IPS DF 4.7 (cell line): Measurements from ENCODE around the gene GRHL3.

Experiments
- DNase-seq: peaks from one replicate; pipeline ENCODE4 v3.0.0-alpha.2; 2013; ENCODE audit warnings: low spot score; ENCODE audit errors: extremely low read depth

GRHL3 gene

DNA sequence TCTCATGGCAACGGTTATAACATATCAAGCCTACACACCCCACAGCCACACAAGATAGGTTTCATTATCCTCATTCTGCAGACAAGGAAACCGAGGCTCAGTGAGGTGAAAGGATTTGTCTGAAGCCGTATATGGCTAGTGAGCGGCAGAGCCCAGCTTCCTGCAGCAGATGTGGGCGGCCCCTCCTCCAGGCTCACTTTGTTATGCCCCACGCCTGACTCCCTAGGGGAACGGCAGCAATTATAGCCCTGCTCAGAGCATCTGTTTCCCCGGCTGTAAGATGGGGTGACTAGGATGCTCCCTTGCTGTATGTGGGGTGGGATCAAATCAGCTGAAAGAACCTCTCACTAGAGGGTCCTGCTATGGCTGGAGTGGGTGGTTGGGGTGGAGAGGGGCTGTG is 22.1 kb downstream of the GRHL3 start:
- DNase-seq, result no peak

DNA sequence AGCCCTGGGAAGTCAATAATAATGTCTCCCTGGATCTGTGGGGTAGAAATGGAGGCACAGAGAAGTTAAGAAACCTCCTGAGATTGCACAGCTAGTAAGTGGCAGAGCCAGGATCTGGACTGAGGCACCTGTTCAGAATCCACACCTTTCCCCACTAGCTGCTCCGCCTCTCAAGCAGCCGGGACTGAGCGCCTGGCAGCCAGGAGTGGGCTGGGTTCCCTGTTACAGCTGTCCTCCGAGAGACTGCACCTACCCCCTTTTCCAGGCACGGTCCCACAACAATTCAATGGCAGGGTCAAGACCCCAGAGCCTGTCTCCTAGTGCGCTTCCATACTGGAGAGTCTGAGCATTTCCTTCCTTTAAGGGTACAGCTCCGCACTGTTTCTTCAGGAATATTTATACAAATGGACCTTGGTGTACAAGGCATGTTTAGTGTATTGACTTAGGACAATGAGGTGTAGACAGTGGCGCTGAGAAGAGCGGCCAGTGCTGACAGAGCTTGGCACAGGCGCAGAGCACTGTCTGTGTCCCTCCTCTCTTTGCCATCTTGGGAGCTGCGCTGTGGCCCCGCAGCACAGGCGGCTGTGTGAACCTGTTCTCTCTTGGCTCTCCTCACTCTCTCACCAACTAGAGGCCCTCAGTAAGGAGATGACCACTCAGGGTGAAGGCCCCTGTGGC is 24.4 kb downstream of the GRHL3 start:
- no peak for DNase-seq

DNA sequence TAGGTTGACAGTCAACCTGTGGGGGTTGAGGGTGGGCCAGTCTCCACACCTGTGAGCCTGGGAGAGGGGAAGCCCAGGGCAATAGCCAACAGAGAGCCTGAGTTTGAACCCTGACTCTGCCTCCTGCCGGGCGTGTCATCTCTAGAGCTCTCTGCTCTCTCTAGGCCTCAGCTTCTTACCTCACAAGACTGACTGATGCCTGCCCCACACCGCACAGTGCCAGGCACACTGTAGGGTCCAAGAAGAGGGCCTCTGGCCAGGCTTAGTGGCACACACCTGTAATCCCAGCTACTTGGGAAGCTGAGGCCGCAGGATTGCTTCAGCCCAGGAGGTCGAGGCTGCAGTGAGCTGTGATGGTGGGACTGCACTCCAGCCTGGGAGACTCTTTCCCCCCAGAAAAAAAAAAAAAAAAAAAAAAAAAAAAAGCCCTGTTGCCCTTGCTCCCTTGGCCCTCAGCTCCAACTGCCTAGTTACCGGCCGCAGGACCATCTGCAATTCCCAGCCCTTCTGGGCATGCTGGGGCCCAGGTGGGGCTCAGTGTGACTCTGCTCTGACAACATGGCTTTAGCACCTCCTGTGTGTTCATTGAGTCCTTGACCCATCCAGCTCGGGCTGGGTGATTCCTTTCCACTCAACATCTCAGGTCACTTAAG is 25.1 kb downstream of the GRHL3 start:
- no peak for DNase-seq

DNA sequence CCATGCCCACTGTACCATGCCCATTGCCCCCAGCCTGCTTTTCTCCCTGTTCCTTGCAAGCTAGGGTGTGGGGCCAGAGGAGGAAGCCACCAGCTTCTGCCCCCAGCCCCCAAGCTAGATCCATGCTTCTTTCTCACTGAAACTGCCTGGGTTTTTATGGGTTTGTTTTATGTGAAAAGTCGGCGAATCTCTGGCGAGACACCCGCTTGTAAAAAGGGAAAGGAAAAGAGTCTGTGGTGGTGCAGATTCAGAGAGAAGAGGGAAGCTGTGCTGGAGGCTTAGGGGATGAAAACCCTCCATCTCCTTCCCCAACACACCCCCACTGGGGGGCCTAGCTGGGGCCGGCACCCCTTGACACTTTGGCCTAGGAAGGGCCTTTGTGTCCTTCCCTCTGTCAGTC is 26.2 kb downstream of the GRHL3 start:
- DNase-seq, result no peak

DNA sequence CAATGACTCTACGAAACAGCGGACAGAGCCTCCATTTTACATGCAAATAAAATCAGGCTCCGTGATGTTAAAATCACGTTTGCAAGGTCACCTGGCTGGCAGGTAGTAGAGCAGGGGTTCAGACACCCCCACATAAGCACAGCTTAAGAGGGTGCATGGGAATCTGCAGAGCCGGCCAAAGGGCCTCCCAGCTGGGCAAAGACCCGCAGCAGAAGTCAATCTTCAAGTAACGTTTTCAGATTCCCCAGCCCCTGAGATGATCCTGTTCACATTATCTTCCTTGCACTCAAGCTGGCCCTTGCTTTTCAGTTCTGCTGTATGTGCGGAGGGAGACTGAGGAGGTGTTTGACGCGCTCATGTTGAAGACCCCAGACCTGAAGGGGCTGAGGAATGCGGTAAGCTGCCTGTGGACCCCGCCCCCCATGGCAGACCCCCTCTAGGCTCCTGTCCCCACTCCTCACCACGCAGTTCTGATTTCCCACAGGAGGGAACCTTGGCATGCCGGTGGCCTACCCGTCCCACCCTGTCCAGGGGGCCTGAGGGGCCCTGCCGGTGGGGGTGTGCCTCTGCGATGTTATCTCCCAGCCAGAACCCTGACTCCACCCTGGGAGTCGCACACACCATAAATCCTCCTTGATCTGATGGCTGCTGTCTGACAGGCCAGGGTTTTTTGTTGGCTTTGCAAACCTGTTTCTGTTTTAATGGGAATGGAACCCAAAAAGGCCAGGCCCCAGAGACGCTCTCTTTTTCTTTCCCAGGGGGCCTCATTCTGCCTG is 28.2 kb downstream of the GRHL3 start:
- DNase-seq, result no peak

DNA sequence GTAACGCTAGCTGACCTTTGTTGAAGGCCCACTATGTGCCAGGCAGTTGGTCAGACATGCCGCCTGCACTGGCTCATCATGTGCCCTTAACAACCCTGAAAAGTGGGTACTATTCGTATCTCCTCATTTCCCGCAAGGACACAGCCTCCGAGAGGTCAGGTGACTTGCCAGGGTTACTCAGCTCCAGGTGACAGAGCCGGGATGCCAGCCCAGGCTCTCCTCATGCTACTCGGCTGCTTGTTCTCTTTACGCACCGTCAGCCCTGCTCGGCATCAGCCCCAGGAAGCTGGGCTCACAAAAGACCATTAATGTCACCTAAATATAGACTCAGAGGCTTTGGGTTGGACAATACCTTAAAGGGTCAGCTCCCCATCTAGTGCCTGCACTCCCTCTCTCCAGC is 29.0 kb downstream of the GRHL3 start:
- no peak for DNase-seq

DNA sequence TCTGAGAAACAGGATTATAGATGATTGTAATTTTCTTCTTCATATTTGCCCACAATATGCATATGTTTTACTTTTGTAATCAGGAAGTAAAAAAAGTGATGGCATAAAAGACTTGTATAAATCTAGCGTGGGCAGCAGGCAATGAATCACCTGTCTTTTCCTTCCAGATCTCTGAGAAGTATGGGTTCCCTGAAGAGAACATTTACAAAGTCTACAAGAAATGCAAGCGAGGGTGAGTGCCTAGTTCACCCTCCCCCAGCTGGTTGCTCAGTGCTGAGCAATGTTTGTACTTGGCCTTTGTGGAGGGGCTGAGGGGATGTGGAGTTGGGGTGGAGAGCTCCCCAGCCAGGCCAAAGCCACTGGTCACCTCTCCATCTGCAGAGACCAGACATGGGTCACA is 30.7 kb downstream of the GRHL3 start:
- no peak for DNase-seq

DNA sequence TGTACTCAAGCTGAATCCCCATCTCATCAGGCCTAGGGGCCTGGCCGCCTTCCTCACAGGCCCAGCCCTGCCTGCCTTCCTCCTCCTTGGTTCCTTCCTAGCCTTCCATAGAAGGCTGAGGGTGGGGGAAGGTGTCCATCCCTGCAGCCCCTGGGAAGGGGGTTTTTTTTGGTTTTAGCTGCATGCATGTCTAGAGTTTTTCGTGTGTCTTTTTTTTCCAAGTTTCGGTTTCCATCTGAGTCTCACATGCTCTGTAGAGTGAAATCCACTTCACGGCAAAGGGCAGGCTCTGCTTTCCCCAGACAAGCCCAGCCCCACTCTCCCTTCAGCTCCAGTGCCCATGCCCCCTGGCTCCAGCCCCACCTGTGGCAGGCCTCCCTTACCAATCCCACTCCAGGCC is 32.1 kb downstream of the GRHL3 start:
- DNase-seq, result no peak

DNA sequence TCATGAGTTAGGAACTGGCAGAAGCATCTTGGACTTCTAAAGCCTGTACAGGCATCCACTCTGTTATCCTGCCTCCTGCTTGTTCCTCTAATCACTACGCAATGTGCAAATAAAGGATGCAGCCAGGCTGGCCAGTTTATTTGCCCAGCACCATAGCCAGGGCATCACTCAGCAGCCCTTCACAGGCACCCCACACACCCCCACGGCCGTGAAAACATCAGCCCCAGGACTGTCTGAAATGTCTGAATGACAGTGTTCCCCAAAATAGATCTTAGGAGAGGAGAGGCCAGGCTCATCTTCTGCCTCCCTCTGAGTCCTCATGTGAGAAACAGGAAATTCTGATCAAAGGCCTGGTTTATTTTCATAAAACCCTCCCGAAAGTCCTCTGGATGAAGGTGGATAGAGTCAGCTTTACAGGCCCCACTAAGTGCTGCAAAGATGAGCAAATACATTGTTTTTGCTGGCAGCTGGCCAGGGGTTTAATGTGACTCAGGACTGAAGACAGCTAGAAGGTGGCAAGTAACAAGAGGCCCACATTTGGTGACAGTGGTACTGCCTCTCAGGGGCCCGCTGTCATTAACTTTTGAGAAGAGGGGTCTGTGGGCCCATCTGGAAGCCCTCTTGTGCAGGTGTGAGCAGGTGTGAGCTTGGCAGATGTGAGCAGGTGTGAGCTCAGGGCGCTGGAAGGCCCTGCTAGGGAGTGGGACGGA is 32.9 kb downstream of the GRHL3 start:
- no peak for DNase-seq

DNA sequence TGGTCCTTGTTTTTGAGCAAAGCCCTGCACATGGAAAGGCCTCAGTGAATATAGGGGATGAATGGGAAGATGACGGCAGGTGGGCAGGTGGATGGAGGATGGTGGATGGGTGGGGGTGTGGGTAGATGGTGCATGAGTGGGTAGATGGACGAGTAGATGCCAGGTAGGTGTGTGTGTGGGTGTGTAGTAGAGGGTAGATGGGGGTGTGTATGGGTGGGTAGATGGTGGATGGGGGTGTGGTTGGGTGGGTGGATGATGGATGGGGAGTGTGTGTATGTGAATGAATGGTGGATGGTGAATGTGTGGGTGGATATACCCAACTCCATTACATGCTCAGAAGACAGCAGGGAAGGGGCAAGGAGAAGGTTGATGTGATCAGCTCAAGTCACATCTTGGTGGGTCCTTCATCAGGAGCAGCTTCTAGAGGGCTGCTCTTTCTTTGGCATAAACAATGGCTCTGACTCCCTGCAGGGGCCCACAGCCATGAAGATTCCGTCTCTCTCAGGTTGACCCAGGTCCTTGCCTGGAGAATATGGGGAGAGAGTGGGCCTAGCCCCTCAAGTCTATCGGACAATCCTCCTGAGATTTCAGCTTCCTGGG is 34.2 kb downstream of the GRHL3 start:
- no peak for DNase-seq

DNA sequence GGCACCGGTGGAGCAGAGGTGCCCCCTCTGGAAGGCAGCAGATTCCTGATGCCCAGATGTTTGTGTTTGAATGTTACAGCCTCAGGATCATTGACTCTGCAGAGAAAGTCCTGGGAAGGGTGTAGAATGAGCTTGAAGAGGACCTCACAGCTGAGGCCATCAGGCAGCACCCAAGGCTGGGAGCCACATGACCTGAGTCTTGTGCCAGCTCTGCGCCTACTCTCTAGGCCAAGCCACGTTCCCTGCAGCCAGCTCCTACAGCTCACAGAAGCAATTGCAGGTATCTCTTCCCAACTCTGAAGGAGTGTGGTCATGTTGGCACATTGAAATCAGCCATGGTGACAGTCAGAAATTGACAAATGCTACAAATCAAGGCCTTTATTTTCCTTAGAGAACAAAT is 36.3 kb downstream of the GRHL3 start:
- DNase-seq, result no peak

DNA sequence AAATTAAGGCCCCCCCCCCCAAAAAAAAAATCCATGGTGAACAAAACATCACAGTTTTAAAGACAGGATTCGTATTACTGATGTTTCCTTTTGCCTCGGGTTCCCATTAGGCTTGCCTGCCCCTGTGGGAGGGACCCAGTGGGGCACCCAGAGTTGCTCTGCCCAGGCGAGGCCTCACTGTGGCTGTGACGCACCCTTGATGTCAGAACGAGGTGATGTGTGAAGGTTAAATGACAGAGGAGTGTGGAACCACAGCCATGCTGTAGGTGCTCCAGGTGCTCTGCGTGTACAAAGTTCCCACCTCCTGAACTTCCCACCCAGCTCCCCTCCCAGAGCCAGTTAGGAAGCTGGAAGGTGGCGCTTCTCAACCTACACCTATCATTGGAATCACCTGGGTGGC is 37.9 kb downstream of the GRHL3 start:
- no peak for DNase-seq

DNA sequence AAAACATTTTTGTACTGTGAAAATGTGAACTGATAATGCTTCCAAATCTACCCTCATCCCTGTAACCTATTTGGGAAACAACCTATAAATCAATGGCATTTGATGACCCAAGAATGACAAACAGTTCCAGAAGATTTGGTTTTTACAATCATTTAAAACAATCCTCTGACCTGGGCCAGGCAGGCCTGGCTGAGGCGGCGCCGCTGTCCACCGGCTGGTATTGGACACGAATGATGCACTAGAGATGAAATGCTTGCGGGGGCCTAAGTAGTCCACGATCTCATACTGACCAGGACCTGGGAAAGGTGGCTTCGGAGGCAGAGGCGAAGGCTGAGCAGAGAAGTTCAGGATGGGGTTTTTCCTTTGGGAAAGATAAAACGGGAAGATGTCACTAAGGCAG is 41.5 kb downstream of the GRHL3 start:
- no peak for DNase-seq

DNA sequence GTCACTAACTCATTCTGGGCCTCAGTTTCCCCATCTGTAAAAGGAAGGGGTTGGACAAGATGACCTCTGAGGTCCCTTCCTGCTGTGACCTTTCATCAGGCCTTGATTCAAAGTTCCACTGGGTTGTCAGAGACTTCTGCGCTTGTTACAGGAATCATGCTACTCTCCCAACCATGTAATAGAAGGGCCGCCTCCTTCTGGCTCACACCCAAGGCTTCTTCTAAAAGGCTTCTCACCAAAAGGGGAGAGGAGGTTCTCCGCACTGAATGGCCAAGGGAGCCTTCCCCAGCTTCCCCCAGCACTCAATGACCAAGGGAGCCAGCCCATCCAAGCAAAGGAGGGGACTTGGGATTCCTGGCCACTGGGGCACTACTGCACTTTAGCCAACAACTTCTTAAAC is 42.7 kb downstream of the GRHL3 start:
- DNase-seq, result no peak

DNA sequence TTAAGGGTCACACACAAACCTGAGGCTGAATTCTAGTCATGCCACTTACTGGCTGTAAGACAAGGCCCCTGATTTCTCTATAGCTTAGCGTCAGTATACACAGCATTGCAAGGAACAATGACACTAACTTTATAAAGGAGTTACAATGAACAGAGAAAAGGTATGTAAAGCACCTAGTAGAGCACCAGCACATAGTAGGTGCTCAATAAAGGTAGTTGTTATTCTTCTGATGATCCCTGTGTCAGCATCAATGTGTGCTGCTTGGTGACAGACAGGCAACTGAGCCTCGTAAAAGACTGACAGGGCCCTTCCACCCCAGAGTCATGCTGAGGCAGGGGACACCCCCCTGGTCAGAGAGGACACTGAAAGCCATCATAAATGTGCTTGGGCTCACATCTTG is 43.2 kb downstream of the GRHL3 start:
- DNase-seq, result no peak

DNA sequence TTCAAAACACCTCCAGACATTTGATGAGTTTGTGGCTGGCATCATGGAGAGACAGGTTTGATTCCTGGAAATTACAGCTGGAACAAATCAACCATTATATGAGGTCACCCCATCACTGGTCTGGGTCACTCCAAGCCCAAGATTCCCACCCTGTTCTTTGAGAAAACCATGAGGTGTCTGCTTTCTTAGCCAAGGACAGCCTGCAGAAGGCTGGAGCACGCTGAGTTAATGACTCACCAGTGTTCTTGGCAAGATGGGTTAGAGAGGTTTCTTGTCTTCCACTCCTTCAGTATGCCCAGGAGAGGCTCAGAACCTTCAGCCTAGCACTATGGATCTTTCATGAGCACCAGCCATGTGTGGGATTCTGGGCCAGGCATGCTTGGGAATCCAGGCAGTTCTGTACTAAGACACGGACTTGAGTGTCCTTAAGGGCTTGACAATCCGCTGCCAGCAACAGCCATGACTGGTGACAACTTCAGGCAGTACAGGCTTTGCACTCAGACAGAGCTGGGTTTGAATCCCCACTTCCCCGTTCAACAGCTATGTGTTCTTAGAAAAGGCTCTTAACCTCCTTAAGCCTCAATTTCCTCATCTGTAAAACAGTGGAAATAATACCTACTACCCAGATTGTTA is 43.9 kb downstream of the GRHL3 start:
- no peak for DNase-seq

DNA sequence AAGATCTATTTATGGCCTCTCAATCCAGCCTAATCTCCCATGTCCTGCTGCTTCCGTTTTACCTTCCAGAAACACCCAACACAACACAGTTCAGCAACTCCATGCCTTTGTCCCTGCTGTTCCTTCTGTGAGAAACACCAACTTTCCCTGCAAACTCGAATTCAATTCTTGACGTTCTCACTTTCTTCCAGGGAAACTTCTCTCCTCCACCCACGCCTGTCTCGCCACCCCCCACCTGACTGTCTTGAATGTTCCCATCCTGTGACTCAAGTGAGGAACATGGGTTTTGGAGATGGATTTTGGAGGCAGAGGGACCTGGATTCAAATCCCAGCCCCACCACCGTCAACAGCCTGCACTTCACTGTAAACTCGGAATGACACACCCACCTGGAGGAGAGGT is 44.8 kb downstream of the GRHL3 start:
- DNase-seq, result no peak

DNA sequence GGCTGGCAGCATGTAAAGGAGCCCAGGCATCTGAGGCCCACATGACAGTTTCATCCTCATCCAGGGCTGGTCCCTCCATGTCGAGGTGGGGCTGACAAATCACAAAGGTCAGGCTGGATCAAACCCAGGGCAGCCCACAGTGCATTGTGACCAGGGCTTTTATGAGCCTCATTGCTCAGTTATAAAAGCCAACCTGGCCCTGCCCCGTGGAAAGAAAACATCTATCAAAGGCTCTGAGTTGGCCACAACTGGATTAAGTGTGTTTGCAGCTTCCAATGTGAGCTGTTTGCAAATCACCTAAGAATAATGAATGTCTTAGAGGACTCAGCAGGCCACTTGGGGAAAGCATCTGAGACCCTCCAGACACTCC is 45.4 kb downstream of the GRHL3 start:
- DNase-seq, result no peak

DNA sequence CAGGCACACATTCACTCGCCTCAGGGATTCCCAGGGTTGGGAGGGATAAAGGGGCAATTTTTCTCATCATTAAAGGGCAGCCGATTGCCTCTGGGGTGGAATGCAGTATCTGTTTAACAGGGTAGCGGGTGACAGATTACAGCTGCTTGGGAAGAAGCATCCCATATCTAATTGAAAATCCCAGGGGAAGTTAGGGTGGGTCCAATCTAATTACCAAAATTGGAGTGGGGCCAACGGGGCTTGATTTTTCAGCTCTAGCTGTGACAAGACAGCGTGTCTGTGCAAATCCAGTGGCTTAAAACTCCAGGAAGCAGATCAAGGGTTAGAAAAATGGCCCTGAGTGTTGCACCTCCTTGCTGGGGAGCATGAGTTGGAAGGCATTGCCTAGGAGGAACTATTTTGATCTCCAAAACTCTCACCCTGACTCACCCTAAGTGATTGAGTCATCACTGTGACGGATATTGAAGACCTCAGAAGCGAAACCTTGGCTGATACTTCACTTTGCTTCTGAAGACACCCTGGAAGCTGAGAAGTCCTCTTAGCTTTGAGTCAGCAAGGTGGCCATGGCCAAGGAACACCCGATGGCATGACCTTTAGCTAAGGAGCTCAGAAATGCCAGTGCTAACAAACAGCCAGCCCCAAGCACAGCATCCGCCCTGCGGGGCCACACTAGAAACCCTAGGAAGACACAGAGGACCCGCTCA is 46.0 kb downstream of the GRHL3 start:
- DNase-seq, result no peak

DNA sequence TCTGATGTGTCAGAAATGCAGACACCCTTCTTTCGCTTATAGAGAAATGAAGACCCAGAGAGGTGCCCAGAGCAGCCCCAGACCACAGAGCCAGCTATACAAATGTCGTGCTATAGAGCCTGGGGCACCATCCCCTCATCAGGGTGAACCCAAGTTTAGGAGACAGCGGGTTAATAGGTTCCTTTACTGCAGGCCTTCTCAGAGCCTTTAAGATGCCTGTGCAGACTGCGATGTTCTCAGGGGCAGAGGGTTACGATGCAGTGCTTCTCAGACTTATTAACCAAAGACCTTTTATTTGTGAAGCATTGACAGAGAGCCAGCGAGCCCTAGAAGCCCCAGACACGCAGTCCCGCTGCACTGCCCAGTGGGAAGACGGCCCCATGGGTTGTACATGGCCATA is 47.5 kb downstream of the GRHL3 start:
- no peak for DNase-seq

DNA sequence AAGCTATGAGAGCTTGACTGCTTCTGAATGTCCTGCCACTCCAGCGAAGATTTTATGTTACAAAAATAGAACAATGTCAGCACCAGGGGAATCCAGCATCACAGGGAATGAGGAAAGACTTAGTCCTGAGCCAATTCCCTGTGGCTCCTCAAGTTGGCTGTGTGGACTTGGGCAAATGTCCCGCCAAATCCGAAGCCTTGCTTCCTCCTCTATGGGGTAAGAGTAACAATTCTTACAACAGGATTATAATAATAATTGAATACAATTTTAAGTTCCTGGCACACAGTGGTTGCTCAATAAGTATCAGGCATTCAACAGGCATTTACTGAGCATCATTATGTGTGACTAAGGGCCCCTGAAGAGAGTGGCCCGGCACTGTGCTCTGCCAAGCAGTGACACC is 50.0 kb downstream of the GRHL3 start:
- DNase-seq, result no peak
